C4-2B (cell line): ENCODE data around the gene PTH1R.

ENCODE experiments used
- CTCF ChIP-seq: fragments of 450-650 bp; conservative IDR thresholded peaks from 2 replicates; pipeline ENCODE4 v1.5.1; 2017; ENCODE audit warnings: mild to moderate bottlenecking
- ZFX ChIP-seq: fragments of 450-650 bp; IDR thresholded peaks from 2 replicates; pipeline ENCODE4 v1.6.1; 2017

- TF ChIP-seq CTCF (no peak), ZFX (no peak)
Measured at GRCh38 chr3:46831316-46831715, 46.2 kb upstream of the PTH1R start.
